ENCODE data around the gene FNDC5. TPM values are rescaled to one million over a fixed set of nuclear protein-coding genes. Genes with fewer than 3 reads are reported as not detected.

The FNDC5 gene
- total RNA-seq, 1 donor from 2014 or later, result 743 TPM

GRCh38 chr1:32891630-32892029 is 20.9 kb upstream of the FNDC5 start:
- Mint-ChIP-seq H3K4me1 (ENCODE audit: low read depth, unreplicated experiment) (peaks cover 34% of the 10 kb centered on the region), H3K9me3 (ENCODE audit: unreplicated experiment) (peaks cover 17% of the 10 kb centered on the region), H3K27me3 (ENCODE audit: unreplicated experiment) (peaks cover 13% of the 10 kb centered on the region), H3K27ac (ENCODE audit: unreplicated experiment) (peak overlapping the region; percentile 67), H3K36me3 (ENCODE audit: unreplicated experiment) (peaks cover 7% of the 10 kb centered on the region), H3K4me3 (ENCODE audit: unreplicated experiment) (peak overlapping the region; percentile 76)
- TF ChIP-seq CTCF (IDR thresholded peaks at IDR 0.05; ENCODE audit: partially characterized antibody, unreplicated experiment), result no peak
- DNase-seq, result no peak

- H3K9me3 Mint-ChIP-seq (ENCODE audit: unreplicated experiment), result peaks cover 14% of the 10 kb centered on the region
- no peak overlapping the region for H3K27ac Mint-ChIP-seq (ENCODE audit: unreplicated experiment)
- peaks cover 12% of the 10 kb centered on the region for H3K27me3 Mint-ChIP-seq (ENCODE audit: unreplicated experiment)
- TF ChIP-seq CTCF (IDR thresholded peaks at IDR 0.05; ENCODE audit: partially characterized antibody, unreplicated experiment), result no peak
- no peak overlapping the region for H3K4me3 Mint-ChIP-seq (ENCODE audit: unreplicated experiment)
- DNase-seq, result no peak
- peaks cover 7% of the 10 kb centered on the region for H3K36me3 Mint-ChIP-seq (ENCODE audit: unreplicated experiment)
- H3K4me1 Mint-ChIP-seq (ENCODE audit: low read depth, unreplicated experiment), result peaks cover 34% of the 10 kb centered on the region
These were observed 20.5 kb upstream of the FNDC5 start for GRCh38 chr1:32891241-32891570.

- no peak for TF ChIP-seq CTCF (IDR thresholded peaks at IDR 0.05; ENCODE audit: partially characterized antibody, unreplicated experiment)
- DNase-seq, result no peak
- peaks cover 34% of the 10 kb centered on the region for H3K4me1 Mint-ChIP-seq (ENCODE audit: low read depth, unreplicated experiment)
These were observed 20.0 kb upstream of the FNDC5 start for GRCh38 chr1:32890516-32891240.

GRCh38 chr1:32889731-32890278 is 19.1 kb upstream of the FNDC5 start:
- H3K27ac Mint-ChIP-seq (ENCODE audit: unreplicated experiment), result peak overlapping the region; percentile 55
- H3K36me3 Mint-ChIP-seq (ENCODE audit: unreplicated experiment), result peaks cover 7% of the 10 kb centered on the region
- H3K4me3 Mint-ChIP-seq (ENCODE audit: unreplicated experiment), result peak overlapping the region; percentile 47
- H3K4me1 Mint-ChIP-seq (ENCODE audit: low read depth, unreplicated experiment), result peaks cover 41% of the 10 kb centered on the region
- no peak for DNase-seq
- TF ChIP-seq CTCF (IDR thresholded peaks at IDR 0.05; ENCODE audit: partially characterized antibody, unreplicated experiment), result no peak
- H3K27me3 Mint-ChIP-seq (ENCODE audit: unreplicated experiment), result peaks cover 10% of the 10 kb centered on the region
- H3K9me3 Mint-ChIP-seq (ENCODE audit: unreplicated experiment), result peaks cover 19% of the 10 kb centered on the region

More at GRCh38 chr1:32890516-32891240, 20.0 kb upstream of the FNDC5 start:
- peaks cover 10% of the 10 kb centered on the region for H3K27me3 Mint-ChIP-seq (ENCODE audit: unreplicated experiment)
- H3K27ac Mint-ChIP-seq (ENCODE audit: unreplicated experiment), result peak overlapping the region; percentile 44
- peak overlapping the region; percentile 28 for H3K4me3 Mint-ChIP-seq (ENCODE audit: unreplicated experiment)
- peaks cover 14% of the 10 kb centered on the region for H3K9me3 Mint-ChIP-seq (ENCODE audit: unreplicated experiment)
- peaks cover 7% of the 10 kb centered on the region for H3K36me3 Mint-ChIP-seq (ENCODE audit: unreplicated experiment)

Data from glutamatergic neuron (in vitro differentiated cells).